HAP-1 (cell line): Measurements from ENCODE around the gene POLE.

Experiments used
- DNase-seq, 2 experiments: peaks; one replicate each; pipeline ENCODE4 v3.0.0-alpha.2; 2016 to 2020; ENCODE audit warnings: low spot score in 2 of 2
- H3K27me3 ChIP-seq: fragments of 250-450 bp; sonication (Bioruptor Pico); 2 replicates; pipeline ENCODE4 v1.5.1; 2020; ENCODE audit warnings: low read depth, mild to moderate bottlenecking, moderate library complexity
- H3K36me3 ChIP-seq: fragments of 250-450 bp; sonication (Bioruptor Pico); replicated peaks from 2 replicates; pipeline ENCODE4 v1.5.1; 2020; ENCODE audit warnings: mild to moderate bottlenecking
- H3K4me1 ChIP-seq: fragments of 250-450 bp; sonication (Bioruptor Pico); 2 replicates; pipeline ENCODE4 v1.5.1; 2020; ENCODE audit warnings: mild to moderate bottlenecking
- H3K4me3 ChIP-seq: fragments of 250-450 bp; sonication (Bioruptor Pico); 2 replicates; pipeline ENCODE4 v1.5.1; 2020; ENCODE audit warnings: mild to moderate bottlenecking, moderate library complexity
- H3K9me3 ChIP-seq: fragments of 250-450 bp; sonication (Bioruptor Pico); 2 replicates; pipeline ENCODE4 v1.5.1; 2020; ENCODE audit warnings: mild to moderate bottlenecking, moderate library complexity
- in situ Hi-C: fragments of 300-500 bp; cut with MboI; formaldehyde crosslinking; loops from 3 replicates; pipeline ENCODE4 v1.14.3; 2020; ENCODE audit warnings: low sequenced_read_pairs, inconsistent platforms, mixed read lengths

Gene POLE

GRCh38 chr12:132723015-132723763 lies 36.0 kb upstream of the POLE start:
- H3K36me3 ChIP-seq: peaks cover 90% of the 10 kb centered on the region
- H3K9me3 ChIP-seq: no peaks in the 10 kb centered on the region
- H3K27me3 ChIP-seq: no peaks in the 10 kb centered on the region
- no peak overlapping the region for H3K4me3 ChIP-seq
- H3K4me1 ChIP-seq: no peaks in the 10 kb centered on the region
- in situ Hi-C loops: no loop called here
- no peak for DNase-seq

- in situ Hi-C loops: no loop called here
- DNase-seq: no peak
- Histone ChIP-seq H3K4me3 (no peak overlapping the region), H3K27me3 (no peaks in the 10 kb centered on the region), H3K36me3 (peaks cover 86% of the 10 kb centered on the region), H3K4me1 (no peaks in the 10 kb centered on the region), H3K9me3 (no peaks in the 10 kb centered on the region)
Measured at GRCh38 chr12:132720606-132721345, 33.6 kb upstream of the POLE start.

GRCh38 chr12:132719954-132720324 lies 32.8 kb upstream of the POLE start:
- no peaks in the 10 kb centered on the region for H3K9me3 ChIP-seq
- peaks cover 86% of the 10 kb centered on the region for H3K36me3 ChIP-seq
- no peak for DNase-seq
- H3K4me1 ChIP-seq: no peaks in the 10 kb centered on the region
- H3K4me3 ChIP-seq: no peak overlapping the region
- H3K27me3 ChIP-seq: no peaks in the 10 kb centered on the region
- in situ Hi-C loops: loop anchor here (5.0 kb wide), 1 partner anchor 32 kb away; no protein-coding TSS in a partner anchor

GRCh38 chr12:132719141-132719953 lies 32.2 kb upstream of the POLE start:
- DNase-seq: no peak
- Histone ChIP-seq H3K4me3 (no peak overlapping the region), H3K4me1 (no peaks in the 10 kb centered on the region), H3K9me3 (no peaks in the 10 kb centered on the region), H3K27me3 (no peaks in the 10 kb centered on the region), H3K36me3 (peaks cover 86% of the 10 kb centered on the region)
- in situ Hi-C loops: loop anchor here (5.0 kb wide), 1 partner anchor 33 kb away; no protein-coding TSS in a partner anchor

- peaks cover 85% of the 10 kb centered on the region for H3K36me3 ChIP-seq
- no peaks in the 10 kb centered on the region for H3K27me3 ChIP-seq
- H3K9me3 ChIP-seq: no peaks in the 10 kb centered on the region
- no peaks in the 10 kb centered on the region for H3K4me1 ChIP-seq
- in situ Hi-C loops: loop anchor here (5.0 kb wide), 1 partner anchor 34 kb away; no protein-coding TSS in a partner anchor
- H3K4me3 ChIP-seq: no peak overlapping the region
- DNase-seq: no peak
Measured at GRCh38 chr12:132718644-132719043, 31.5 kb upstream of the POLE start.

GRCh38 chr12:132717531-132718387 lies 30.6 kb upstream of the POLE start:
- Histone ChIP-seq H3K36me3 (peaks cover 76% of the 10 kb centered on the region), H3K4me3 (no peak overlapping the region)
- in situ Hi-C loops: loop anchor here (5.0 kb wide), 1 partner anchor 35 kb away; no protein-coding TSS in a partner anchor

GRCh38 chr12:132717011-132717410 lies 29.9 kb upstream of the POLE start:
- Histone ChIP-seq H3K36me3 (peaks cover 79% of the 10 kb centered on the region), H3K9me3 (no peaks in the 10 kb centered on the region)

More at GRCh38 chr12:132717531-132718387, 30.6 kb upstream of the POLE start:
- H3K9me3 ChIP-seq: no peaks in the 10 kb centered on the region
- DNase-seq: no peak
- no peaks in the 10 kb centered on the region for H3K27me3 ChIP-seq
- no peaks in the 10 kb centered on the region for H3K4me1 ChIP-seq

GRCh38 chr12:132716356-132716755 lies 29.2 kb upstream of the POLE start:
- Histone ChIP-seq H3K27me3 (no peaks in the 10 kb centered on the region), H3K36me3 (peaks cover 73% of the 10 kb centered on the region), H3K4me1 (no peaks in the 10 kb centered on the region), H3K4me3 (no peak overlapping the region), H3K9me3 (no peaks in the 10 kb centered on the region)
- in situ Hi-C loops: loop anchor here (5.0 kb wide), 1 partner anchor 36 kb away; no protein-coding TSS in a partner anchor
- DNase-seq: no peak

More at GRCh38 chr12:132717011-132717410, 29.9 kb upstream of the POLE start:
- no peak for DNase-seq
- Histone ChIP-seq H3K4me3 (no peak overlapping the region), H3K4me1 (no peaks in the 10 kb centered on the region), H3K27me3 (no peaks in the 10 kb centered on the region)
- in situ Hi-C loops: loop anchor here (5.0 kb wide), 1 partner anchor 35 kb away; no protein-coding TSS in a partner anchor

GRCh38 chr12:132715874-132716273 lies 28.7 kb upstream of the POLE start:
- Histone ChIP-seq H3K4me3 (no peak overlapping the region), H3K4me1 (no peaks in the 10 kb centered on the region), H3K9me3 (no peaks in the 10 kb centered on the region), H3K27me3 (no peaks in the 10 kb centered on the region), H3K36me3 (peaks cover 68% of the 10 kb centered on the region)
- no peak for DNase-seq
- in situ Hi-C loops: loop anchor here (5.0 kb wide), 1 partner anchor 36 kb away; no protein-coding TSS in a partner anchor

- Histone ChIP-seq H3K36me3 (peaks cover 52% of the 10 kb centered on the region), H3K27me3 (no peaks in the 10 kb centered on the region), H3K4me1 (peaks cover 6% of the 10 kb centered on the region), H3K9me3 (no peaks in the 10 kb centered on the region), H3K4me3 (no peak overlapping the region)
- in situ Hi-C loops: no loop called here
- DNase-seq: no peak
Measured at GRCh38 chr12:132713123-132713522, 26.0 kb upstream of the POLE start.

- peaks cover 37% of the 10 kb centered on the region for H3K36me3 ChIP-seq
- peaks cover 6% of the 10 kb centered on the region for H3K4me1 ChIP-seq
- H3K27me3 ChIP-seq: no peaks in the 10 kb centered on the region
- in situ Hi-C loops: no loop called here
- peak in 1 of 2 experiments; percentile 51 for DNase-seq
- no peaks in the 10 kb centered on the region for H3K9me3 ChIP-seq
- peak overlapping the region; percentile 79 for H3K4me3 ChIP-seq
Measured at GRCh38 chr12:132711080-132711843, 24.1 kb upstream of the POLE start.

GRCh38 chr12:132710405-132711079 lies 23.4 kb upstream of the POLE start, which contains the start of gene PGAM5:
PGAM5 (plus strand) TSS chr12:132710842; CDS start chr12:132710877, 35 bp downstream.
- H3K4me1 ChIP-seq: peaks cover 6% of the 10 kb centered on the region
- H3K36me3 ChIP-seq: peaks cover 35% of the 10 kb centered on the region
- H3K27me3 ChIP-seq: no peaks in the 10 kb centered on the region
- H3K4me3 ChIP-seq: peak within 1 kb of the TSS; percentile 79
- in situ Hi-C loops: no loop called here
- H3K9me3 ChIP-seq: no peaks in the 10 kb centered on the region
- peak; percentile 74 to 84 for DNase-seq
